RWPE2 (cell line): ENCODE data around the gene RNF10.

Source experiments
- ATAC-seq: fragments of 200-7000 bp; cut with Tn5 transposase; 3 replicates; pipeline ENCODE4 v1.9.1; 2021; ENCODE audit warnings: low read depth
- DNase-seq: peaks from one replicate; pipeline ENCODE4 v3.0.0-alpha.2; 2020; ENCODE audit warnings: low spot score
- H3K27ac ChIP-seq: fragments of 450-650 bp; 2 replicates; pipeline ENCODE4 v1.5.1; 2017; ENCODE audit warnings: mild to moderate bottlenecking; ENCODE audit not compliant: poor library complexity, severe bottlenecking
- H3K27me3 ChIP-seq: fragments of 250-450 bp; sonication (Bioruptor Pico); 2 replicates; pipeline ENCODE4 v1.5.1; 2021; ENCODE audit warnings: mild to moderate bottlenecking, moderate library complexity; ENCODE audit not compliant: insufficient read depth, poor library complexity, severe bottlenecking
- H3K36me3 ChIP-seq: fragments of 250-450 bp; sonication (Bioruptor Pico); 2 replicates; pipeline ENCODE4 v1.5.1; 2020; ENCODE audit warnings: low read depth, mild to moderate bottlenecking, moderate library complexity
- H3K4me1 ChIP-seq: fragments of 250-450 bp; sonication (Bioruptor Pico); 2 replicates; pipeline ENCODE4 v1.5.1; 2021; ENCODE audit warnings: mild to moderate bottlenecking, moderate library complexity; ENCODE audit not compliant: insufficient read depth, poor library complexity, severe bottlenecking
- H3K4me3 ChIP-seq: fragments of 250-450 bp; sonication (Bioruptor Pico); 2 replicates; pipeline ENCODE4 v1.5.1; 2021; ENCODE audit warnings: mild to moderate bottlenecking, moderate library complexity; ENCODE audit not compliant: severe bottlenecking
- H3K9me3 ChIP-seq: fragments of 250-450 bp; sonication (Bioruptor Pico); 2 replicates; pipeline ENCODE4 v1.5.1; 2021; ENCODE audit warnings: mild to moderate bottlenecking, moderate library complexity; ENCODE audit not compliant: severe bottlenecking
- CTCF ChIP-seq: fragments of 450-650 bp; IDR thresholded peaks from one replicate; pipeline ENCODE4 v1.5.1; 2017; ENCODE audit warnings: mild to moderate bottlenecking, moderate library complexity; ENCODE audit not compliant: poor library complexity, severe bottlenecking

RNF10 gene

GRCh38 chr12:120588948-120589930 lies 55.1 kb downstream of the RNF10 start:
- no peaks in the 10 kb centered on the region for H3K4me1 ChIP-seq
- no peak for DNase-seq
- no peaks in the 10 kb centered on the region for H3K27me3 ChIP-seq
- no peaks in the 10 kb centered on the region for H3K36me3 ChIP-seq
- no peak for ATAC-seq
- no peak overlapping the region for H3K4me3 ChIP-seq
- no peak for TF ChIP-seq CTCF
- H3K27ac ChIP-seq = no peak overlapping the region
- H3K9me3 ChIP-seq = no peaks in the 10 kb centered on the region

- H3K27ac ChIP-seq = no peak overlapping the region
- ATAC-seq (no peak), DNase-seq (no peak)
- H3K4me3 ChIP-seq = no peak overlapping the region
- no peaks in the 10 kb centered on the region for H3K4me1 ChIP-seq
- no peak for TF ChIP-seq CTCF
- H3K36me3 ChIP-seq = no peaks in the 10 kb centered on the region
- H3K27me3 ChIP-seq = no peaks in the 10 kb centered on the region
- H3K9me3 ChIP-seq = no peaks in the 10 kb centered on the region
These were observed 56.7 kb downstream of the RNF10 start for GRCh38 chr12:120590741-120591407.

- no peak for TF ChIP-seq CTCF
- ATAC-seq = no peak
These were observed 58.2 kb downstream of the RNF10 start for GRCh38 chr12:120592121-120593049.

GRCh38 chr12:120596901-120597300 lies 62.7 kb downstream of the RNF10 start:
- ATAC-seq (no peak), DNase-seq (no peak)
- Histone ChIP-seq H3K27me3 (no peaks in the 10 kb centered on the region), H3K4me1 (no peaks in the 10 kb centered on the region), H3K27ac (no peak overlapping the region), H3K4me3 (no peak overlapping the region), H3K36me3 (no peaks in the 10 kb centered on the region), H3K9me3 (no peaks in the 10 kb centered on the region)
- no peak for TF ChIP-seq CTCF

More at GRCh38 chr12:120592121-120593049, 58.2 kb downstream of the RNF10 start:
- Histone ChIP-seq H3K4me1 (no peaks in the 10 kb centered on the region), H3K27ac (no peak overlapping the region), H3K9me3 (no peaks in the 10 kb centered on the region), H3K4me3 (no peak overlapping the region), H3K36me3 (no peaks in the 10 kb centered on the region), H3K27me3 (no peaks in the 10 kb centered on the region)
- DNase-seq = no peak
